GM21619 (cell line): ENCODE measurements around the gene CETP.
"Not testable (repeated sequence)": the region's sequence is repeated elsewhere in the genome, so short reads cannot be mapped to it uniquely, and the experiment has no call there.

ENCODE experiments used
- ATAC-seq: cut with Tn5 transposase; IDR thresholded peaks from one replicate; pipeline ENCODE4 v1.9.1; 2021; ENCODE audit not compliant: unreplicated experiment

CETP gene

DNA sequence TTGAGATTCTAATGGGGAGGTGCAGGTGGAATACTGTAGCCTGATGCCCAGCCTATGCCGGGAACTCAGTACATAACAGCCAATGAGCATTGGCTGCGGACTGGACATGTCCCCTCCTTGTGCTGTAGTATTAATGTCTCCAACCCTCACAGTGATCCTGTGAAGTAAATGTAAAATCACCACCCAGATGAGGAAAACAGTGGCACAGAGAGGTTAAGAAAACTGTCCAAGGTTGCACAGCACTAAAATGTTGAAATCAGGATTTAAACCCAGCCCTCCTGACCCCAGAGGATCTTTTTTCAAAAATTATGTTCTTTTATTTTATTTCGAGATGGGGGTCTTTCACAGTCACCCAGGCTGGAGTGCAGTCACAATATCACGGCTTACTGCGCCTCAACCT is 35.5 kb downstream of the CETP start:
- ATAC-seq: no peak

GRCh38 chr16:56997931-56998330 is 36.2 kb downstream of the CETP start:
- ATAC-seq: no peak

DNA sequence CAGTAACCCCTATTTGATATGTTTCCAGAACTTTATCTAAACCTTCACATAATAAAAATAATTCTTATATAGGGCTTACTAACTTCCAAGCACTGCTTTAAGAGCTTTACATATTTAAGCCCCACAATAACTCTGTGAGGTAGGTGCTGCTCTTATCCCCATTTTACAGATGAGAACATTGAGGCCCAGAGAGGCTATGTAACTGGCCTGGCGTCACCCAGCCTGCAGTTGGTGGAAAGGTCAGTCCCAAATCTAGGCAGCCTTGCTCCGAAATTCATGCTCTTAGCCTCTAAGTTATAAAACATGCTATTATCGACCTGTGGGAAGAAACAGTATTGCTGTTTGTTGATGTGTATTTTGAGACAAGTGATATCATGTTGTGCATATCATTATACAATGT is 36.6 kb downstream of the CETP start:
- ATAC-seq: no peak

DNA sequence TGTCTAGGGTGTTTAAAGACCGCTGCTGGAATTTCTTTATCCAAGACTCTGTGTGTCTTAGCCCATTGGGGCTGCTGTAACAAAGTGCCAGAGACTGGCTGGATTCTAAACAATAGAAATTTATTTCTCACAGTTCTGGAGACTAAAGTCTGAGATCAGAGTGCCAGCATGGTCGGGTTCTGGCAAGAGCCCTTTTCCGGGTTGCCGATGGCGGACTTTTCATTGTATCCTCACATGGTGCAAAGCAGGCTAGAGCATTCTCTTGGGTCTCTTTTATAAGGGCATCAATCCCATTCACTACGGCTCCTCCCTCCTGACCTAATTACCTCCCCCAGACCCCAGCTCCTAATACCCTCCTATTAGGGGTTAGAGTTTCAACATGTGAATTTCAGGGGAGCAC is 37.1 kb downstream of the CETP start:
- ATAC-seq: no peak

- ATAC-seq: no peak
These were observed 37.9 kb downstream of the CETP start for GRCh38 chr16:56999409-57000270.

DNA sequence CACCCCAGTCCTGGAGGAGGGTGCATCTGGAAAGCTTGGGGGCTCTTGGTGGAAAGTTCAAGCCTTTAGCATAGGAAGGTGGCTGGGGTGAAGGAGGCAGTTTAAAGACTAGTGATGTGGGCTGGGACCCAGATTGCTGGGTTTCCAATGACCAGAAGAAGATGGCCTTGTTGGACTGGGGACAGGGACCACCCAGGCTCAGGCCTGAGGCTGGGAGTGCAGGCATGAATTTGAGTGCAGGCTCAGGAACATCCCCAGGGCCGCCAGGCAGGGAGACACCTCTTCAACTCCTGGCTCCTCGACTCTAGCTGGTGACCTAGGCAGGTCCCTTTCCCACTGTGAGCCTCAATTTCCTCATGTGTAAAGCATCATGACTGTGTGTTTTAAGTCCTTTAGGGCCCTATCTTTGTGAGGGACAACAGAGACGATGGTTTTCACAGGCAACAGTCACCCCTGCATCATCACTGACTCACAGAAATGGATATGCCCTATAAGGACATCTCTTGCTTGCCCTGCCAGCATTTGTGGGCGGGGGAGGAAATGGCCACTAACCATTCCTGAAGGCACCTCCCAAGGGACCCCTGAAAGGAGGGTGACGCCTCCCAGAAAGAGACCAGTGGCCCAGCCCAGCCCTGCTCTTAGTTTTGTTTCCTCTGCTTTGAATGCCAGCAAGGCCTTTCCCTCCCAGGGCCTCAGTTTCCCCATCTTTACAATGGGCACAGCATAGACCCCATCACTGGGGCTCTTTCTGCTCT is 38.7 kb downstream of the CETP start:
- peak; percentile 61 for ATAC-seq

GRCh38 chr16:57001026-57001679 is 39.4 kb downstream of the CETP start:
- ATAC-seq: no peak

DNA sequence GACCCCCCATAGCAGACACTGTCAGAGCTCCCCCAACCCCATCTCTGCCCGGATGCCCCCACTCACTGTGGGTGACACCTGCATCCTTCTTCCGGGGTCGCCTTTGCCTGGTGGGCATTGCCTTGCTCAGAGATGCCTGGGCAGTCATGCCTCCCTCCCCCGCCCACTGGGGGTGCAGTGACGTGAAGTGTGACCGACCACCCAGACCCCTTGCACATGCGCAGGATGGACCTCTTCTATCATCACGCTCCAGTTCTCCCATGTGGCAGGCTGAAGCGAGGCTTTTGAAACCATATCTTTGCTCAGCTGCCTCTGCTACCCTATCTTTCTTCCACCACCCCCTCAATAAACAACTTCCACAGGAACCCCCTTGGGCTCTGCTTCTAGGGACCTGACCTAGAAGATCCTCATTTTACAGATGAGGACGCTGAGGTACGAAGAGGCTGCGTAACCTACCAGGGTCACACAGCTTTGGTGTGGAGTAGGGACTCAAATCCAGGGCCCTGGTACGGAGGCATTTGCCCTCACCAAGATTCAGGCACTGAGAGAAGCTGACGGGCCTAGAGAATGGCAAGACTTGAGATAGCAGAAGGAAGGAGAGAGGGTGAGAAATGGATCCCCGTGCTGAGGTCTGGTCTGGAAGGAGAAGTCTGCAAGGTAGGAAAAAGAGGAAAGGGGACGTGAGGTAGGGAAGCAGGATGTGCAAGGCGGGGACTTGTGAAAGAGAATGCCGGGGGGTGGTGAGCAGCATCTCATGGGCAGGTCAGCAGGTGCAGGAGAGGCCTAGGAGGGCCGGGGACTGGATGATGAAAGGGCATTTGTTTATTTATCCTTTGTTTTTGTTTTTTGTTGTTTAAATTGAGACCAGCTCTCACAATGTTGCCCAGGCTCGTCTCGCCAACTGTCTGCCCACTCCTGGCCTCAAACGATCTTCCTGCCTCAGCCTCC is 42.0 kb downstream of the CETP start:
- ATAC-seq: no peak

- ATAC-seq: no peak
These were observed 42.9 kb downstream of the CETP start for GRCh38 chr16:57004387-57005250.

GRCh38 chr16:57005597-57005996 is 43.8 kb downstream of the CETP start:
- ATAC-seq: not testable (repeated sequence)

GRCh38 chr16:57007050-57007449 is 45.3 kb downstream of the CETP start:
- no peak for ATAC-seq

- no peak for ATAC-seq
These were observed 45.8 kb downstream of the CETP start for GRCh38 chr16:57007530-57007929.

GRCh38 chr16:57008440-57008839 is 46.7 kb downstream of the CETP start:
- ATAC-seq: no peak

DNA sequence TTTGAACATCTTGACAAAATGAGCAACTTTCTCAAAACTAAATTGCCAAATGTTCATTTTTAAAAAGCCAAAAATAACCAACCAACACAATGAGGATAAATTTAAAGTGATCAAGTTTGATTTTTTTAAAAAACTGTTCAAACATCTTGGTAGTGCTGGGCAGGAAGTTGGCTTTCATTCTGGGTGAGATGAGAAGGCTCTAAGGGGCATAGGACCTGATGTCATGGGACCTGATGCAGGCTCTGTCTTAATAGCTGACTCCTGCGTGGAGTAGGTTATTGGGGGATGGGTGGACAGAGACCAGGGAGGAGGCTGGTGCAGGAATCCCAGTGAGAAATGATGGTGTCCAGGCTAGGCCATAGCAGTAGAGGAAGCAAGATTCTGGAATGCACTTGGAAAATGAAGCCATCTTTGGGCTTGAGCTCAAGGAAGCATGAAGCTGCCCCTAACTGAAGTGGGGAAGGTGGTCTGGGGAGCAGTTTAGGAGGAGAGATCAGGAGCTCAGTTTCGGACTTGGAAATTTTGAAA is 48.0 kb downstream of the CETP start:
- no peak for ATAC-seq

DNA sequence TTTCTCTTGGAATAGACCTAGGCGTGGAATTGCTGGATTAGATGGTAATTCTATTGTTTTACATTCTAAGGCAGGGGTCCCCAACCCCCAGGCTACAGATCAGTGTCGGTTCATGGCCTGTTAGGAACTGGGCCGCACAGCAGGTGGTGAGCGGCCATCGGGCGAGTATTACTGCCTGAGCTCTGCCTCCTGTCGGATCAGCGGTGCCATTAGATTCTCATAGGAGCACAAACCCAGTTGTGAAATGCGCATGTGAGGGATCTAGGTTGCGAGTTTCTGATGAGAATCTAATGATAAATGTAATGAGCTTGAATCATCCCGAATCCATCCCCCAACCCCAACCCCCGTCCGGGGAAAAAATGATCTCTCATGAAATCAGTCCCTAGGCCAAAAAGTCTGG is 50.6 kb downstream of the CETP start:
- ATAC-seq: no peak

DNA sequence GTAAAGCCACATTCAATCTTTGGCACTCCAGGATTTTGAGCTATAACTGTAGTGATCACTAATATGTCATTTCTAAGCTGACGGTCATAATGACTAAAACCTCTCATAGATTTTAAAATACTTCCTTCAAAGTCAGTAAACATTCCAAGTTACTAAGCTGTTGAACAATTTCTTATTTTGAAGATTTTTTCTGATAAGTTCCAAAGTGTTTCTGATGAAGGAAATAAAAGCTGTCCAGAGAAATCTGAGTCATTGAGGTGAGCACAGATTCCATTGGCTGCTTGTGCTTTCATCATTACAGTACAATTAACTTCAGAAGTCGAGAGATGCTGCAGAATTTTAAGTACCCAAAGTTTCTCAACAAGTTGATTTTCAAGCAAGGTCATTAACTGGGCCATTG is 51.5 kb downstream of the CETP start:
- no peak for ATAC-seq

DNA sequence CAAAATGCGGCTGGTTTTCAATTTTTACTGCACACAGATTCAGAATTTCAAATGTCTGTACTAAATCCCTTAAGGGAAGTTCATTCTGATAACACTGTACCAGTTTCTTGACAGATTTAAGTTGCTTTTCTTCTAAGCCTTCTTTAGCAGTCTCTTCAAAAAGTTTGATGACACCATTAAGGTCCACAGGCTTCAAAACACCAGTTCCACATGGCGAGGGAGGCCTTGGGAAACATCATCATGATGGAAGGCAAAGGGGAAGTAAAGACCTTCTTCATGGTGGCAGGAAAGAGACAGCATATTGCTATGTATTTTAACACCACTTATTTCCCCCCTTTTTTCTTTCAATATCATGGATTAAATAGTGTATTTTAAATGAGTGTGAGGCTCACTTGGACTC is 52.2 kb downstream of the CETP start:
- ATAC-seq: no peak

DNA sequence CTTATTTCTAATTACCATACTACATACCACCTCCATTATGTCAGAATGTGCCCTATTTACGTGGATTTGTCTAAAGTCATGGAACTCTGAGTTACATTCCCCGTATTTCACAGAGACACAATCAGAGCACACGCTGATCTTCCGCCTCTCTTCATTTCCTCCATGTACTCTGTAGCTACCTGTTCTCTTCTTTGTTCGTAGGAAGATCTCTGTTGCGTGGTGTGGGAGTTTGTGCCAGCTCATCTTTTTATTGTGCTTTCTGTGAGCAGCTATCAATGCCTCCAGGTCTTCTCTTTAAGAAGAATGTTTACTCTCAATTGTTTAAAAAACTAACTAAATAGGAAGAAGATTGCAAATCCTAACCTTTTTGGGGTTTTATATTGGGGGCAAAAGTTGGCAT is 54.6 kb downstream of the CETP start:
- ATAC-seq: no peak

DNA sequence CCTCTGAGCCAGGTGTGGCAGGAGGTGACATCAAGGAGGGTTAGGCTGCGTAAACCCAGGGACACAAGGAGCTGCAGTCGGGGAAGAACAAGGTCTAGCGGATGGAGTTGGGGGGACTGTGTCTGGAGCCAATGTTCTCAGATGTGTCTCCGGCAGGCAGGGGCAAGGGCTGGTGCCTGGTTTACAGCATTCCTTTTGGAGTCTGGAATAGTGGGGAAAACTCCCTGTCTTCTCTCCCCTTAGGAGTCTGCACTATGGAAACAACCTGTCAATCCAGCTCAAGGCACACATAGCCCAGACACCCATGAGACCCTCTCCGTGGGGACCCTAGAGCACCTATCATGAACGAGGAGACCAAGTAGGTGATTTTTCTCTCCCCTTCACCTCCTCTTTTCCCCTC is 55.1 kb downstream of the CETP start:
- ATAC-seq: no peak

DNA sequence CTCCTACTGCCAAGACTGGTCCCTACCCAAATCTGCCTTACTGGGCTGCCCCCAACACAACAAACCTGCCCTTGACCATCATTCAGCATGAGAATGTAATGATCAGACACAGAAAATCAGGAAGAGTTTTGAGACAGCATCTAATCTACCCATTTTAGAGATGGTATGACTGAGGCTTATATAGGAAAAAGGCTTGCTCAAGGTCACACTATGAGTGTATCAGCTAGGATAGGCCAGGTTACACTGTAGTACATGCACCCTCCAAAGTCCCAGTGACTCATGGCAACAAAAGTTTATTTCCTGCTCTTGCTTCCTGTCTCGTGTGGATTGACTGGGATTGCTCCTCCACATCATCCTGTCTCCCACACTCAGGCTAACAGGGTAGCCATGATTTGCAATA is 55.5 kb downstream of the CETP start:
- ATAC-seq: no peak
